A549 (cell line): ENCODE measurements around the gene DDX10. TPM values are rescaled to one million over a fixed set of nuclear protein-coding genes. Genes with fewer than 3 reads are reported as not detected.

ENCODE experiments used
- ATAC-seq, 2 experiments: fragments of 200-7000 bp in 1 of 2; fragments of >200 bp in 1 of 2; cut with Nextera tagmentation in 1 of 2; cut with Tn5 transposase in 1 of 2; 3 replicates each; pipeline versions ENCODE4 v1.8.0 to v1.9.1; 2018 to 2020; ENCODE audit warnings: mild to moderate bottlenecking in 1 of 2, moderate library complexity in 1 of 2
- CTCF ChIA-PET: fragments of 300-600 bp; sonication (Branson Sonifier 250); formaldehyde crosslinking; extraction: SDS; loops from one replicate; lab custom pipeline; 2021; ENCODE audit warnings: antibody characterized with exemption, inconsistent platforms; lab: Yijun Ruan, JAX
- POLR2A ChIA-PET: fragments of 350-600 bp; formaldehyde crosslinking; extraction: SDS; loops from one replicate; lab custom pipeline; 2021; ENCODE audit warnings: antibody characterized with exemption, inconsistent platforms; lab: Yijun Ruan, JAX
- DNase-seq, 2 experiments: peaks; one replicate each; pipeline versions ENCODE4 v3.0.0 to v3.0.0-alpha.2; 2011 to 2016; ENCODE audit warnings: low read depth in 1 of 2, low spot score in 1 of 2
- FAIRE-seq: peaks from 2 replicates; lab custom pipeline; 2011; peaks lifted over from hg19 to GRCh38; lab: Jason Lieb, UNC
- H3K27ac ChIP-seq, 2 experiments: fragments of >200 bp; sonication (Bioruptor Twin); formaldehyde crosslinking; 3 replicates each; pipeline ENCODE4 v1.5.1; 2016 to 2017
- H3K4me1 ChIP-seq: fragments of >200 bp; sonication (Bioruptor Twin); formaldehyde crosslinking; 3 replicates; pipeline ENCODE4 v1.6.1; 2016
- H3K4me2 ChIP-seq: fragments of >200 bp; sonication (Bioruptor Twin); formaldehyde crosslinking; 3 replicates; pipeline ENCODE4 v1.6.1; 2016
- H3K4me3 ChIP-seq: fragments of >200 bp; sonication (Bioruptor Twin); formaldehyde crosslinking; 3 replicates; pipeline ENCODE4 v1.5.1; 2016
- H3K9me3 ChIP-seq: fragments of >200 bp; sonication (Bioruptor Twin); formaldehyde crosslinking; 3 replicates; pipeline ENCODE4 v1.6.1; 2016
- BCL3 ChIP-seq: fragments of >200 bp; sonication (Bioruptor Twin); formaldehyde crosslinking; IDR thresholded peaks from 3 replicates; pipeline ENCODE4 v1.6.1; 2016
- BHLHE40 ChIP-seq: IDR thresholded peaks from 2 replicates; pipeline ENCODE4 v1.6.1; 2012; ENCODE audit warnings: low read depth, low read length, inconsistent platforms
- CBX2 ChIP-seq: fragments of 200-600 bp; sonication (generic); IDR thresholded peaks from 2 replicates; pipeline ENCODE4 v1.6.1; 2016; ENCODE audit warnings: low read depth, mild to moderate bottlenecking, borderline replicate concordance
- CHD2 ChIP-seq: fragments of 150-350 bp; IDR thresholded peaks from 2 replicates; pipeline ENCODE4 v1.6.1; 2014; ENCODE audit warnings: low read length; ENCODE audit not compliant: partially characterized antibody
- E2F6 ChIP-seq: IDR thresholded peaks from 2 replicates; pipeline ENCODE4 v1.6.1; 2012; ENCODE audit warnings: low read depth, borderline replicate concordance
- EHF ChIP-seq: fragments of 250-450 bp; sonication (Bioruptor Pico); IDR thresholded peaks from 2 replicates; pipeline ENCODE4 v1.5.0; 2020; ENCODE audit warnings: mild to moderate bottlenecking
- EHMT2 ChIP-seq: fragments of 200-600 bp; sonication (generic); IDR thresholded peaks from 2 replicates; pipeline ENCODE4 v1.6.1; 2016; ENCODE audit warnings: antibody characterized with exemption, low read depth, mild to moderate bottlenecking, moderate library complexity
- EP300 ChIP-seq, 2 experiments: fragments of >200 bp; sonication (Bioruptor Twin); formaldehyde crosslinking; IDR thresholded peaks; 2 replicates in 1 of 2; 3 replicates in 1 of 2; pipeline ENCODE4 v1.6.1; 2016 to 2017
- FOSL2 ChIP-seq, 2 experiments: fragments of 450-650 bp in 1 of 2; fragments of >200 bp in 1 of 2; sonication (Bioruptor Twin) in 1 of 2; formaldehyde crosslinking; IDR thresholded peaks; 2 replicates each; pipeline versions ENCODE4 v1.5.0 to v1.6.1; 2016 to 2020; ENCODE audit warnings: mild to moderate bottlenecking in 1 of 2, moderate library complexity in 1 of 2
- FOXS1 ChIP-seq: fragments of 250-450 bp; sonication (Bioruptor Pico); IDR thresholded peaks from 2 replicates; pipeline ENCODE4 v1.5.0; 2020; ENCODE audit warnings: mild to moderate bottlenecking, moderate library complexity
- GATA3 ChIP-seq: IDR thresholded peaks from 2 replicates; pipeline ENCODE4 v1.6.1; 2012; ENCODE audit warnings: borderline replicate concordance
- HDAC2 ChIP-seq: fragments of 200-600 bp; sonication (generic); IDR thresholded peaks from 2 replicates; pipeline ENCODE4 v1.6.1; 2016
- HES2 ChIP-seq: fragments of >200 bp; sonication (Bioruptor Twin); formaldehyde crosslinking; IDR thresholded peaks from 2 replicates; pipeline ENCODE4 v1.6.1; 2016
- HEYL ChIP-seq: fragments of 250-450 bp; sonication (Bioruptor Pico); IDR thresholded peaks from 2 replicates; pipeline ENCODE4 v1.8.0; 2021; ENCODE audit warnings: mild to moderate bottlenecking, moderate library complexity
- HOXB13 ChIP-seq: fragments of 250-450 bp; sonication (Bioruptor Pico); IDR thresholded peaks from 2 replicates; pipeline ENCODE4 v1.5.0; 2020; ENCODE audit warnings: low read depth, mild to moderate bottlenecking, moderate library complexity
- JUN ChIP-seq, 2 experiments: fragments of >200 bp; sonication (Bioruptor Twin); formaldehyde crosslinking; IDR thresholded peaks; 2 replicates in 1 of 2; 3 replicates in 1 of 2; pipeline ENCODE4 v1.6.1; 2016 to 2017
- KDM1A ChIP-seq: fragments of 200-600 bp; sonication (generic); IDR thresholded peaks from 2 replicates; pipeline ENCODE4 v1.6.1; 2016; ENCODE audit warnings: low read depth, mild to moderate bottlenecking
- MAFK ChIP-seq: fragments of 450-650 bp; IDR thresholded peaks from 2 replicates; pipeline ENCODE4 v1.6.1; 2014; ENCODE audit not compliant: partially characterized antibody
- MYC ChIP-seq: IDR thresholded peaks from 2 replicates; pipeline ENCODE4 v1.6.1; 2012; ENCODE audit warnings: mild to moderate bottlenecking, inconsistent platforms, low read length, improper control_type of control experiment, borderline replicate concordance
- NR3C1 ChIP-seq: fragments of >200 bp; sonication (Bioruptor Twin); formaldehyde crosslinking; IDR thresholded peaks from 3 replicates; pipeline ENCODE4 v1.6.1; 2017
- PHF8 ChIP-seq: fragments of 200-600 bp; sonication (generic); IDR thresholded peaks from 2 replicates; pipeline ENCODE4 v1.6.1; 2016; ENCODE audit warnings: low read depth, mild to moderate bottlenecking, antibody characterized with exemption, moderate library complexity, borderline replicate concordance
- POLR2A ChIP-seq: IDR thresholded peaks from 2 replicates; pipeline ENCODE4 v1.6.1; 2012; ENCODE audit warnings: mild to moderate bottlenecking, low read length
- POLR2AphosphoS2 ChIP-seq: conservative IDR thresholded peaks from 2 replicates; pipeline ENCODE4 v1.6.1; 2012; ENCODE audit warnings: low read length, improper control_type of control experiment, inconsistent platforms
- RAD21 ChIP-seq, 2 experiments: fragments of >200 bp in 1 of 2; sonication (Bioruptor Twin) in 1 of 2; formaldehyde crosslinking in 1 of 2; IDR thresholded peaks in 1 of 2; conservative IDR thresholded peaks in 1 of 2; 2 replicates in 1 of 2; 3 replicates in 1 of 2; pipeline ENCODE4 v1.6.1; 2012 to 2018; ENCODE audit warnings: inconsistent platforms in 1 of 2
- RARB ChIP-seq: fragments of 250-450 bp; sonication (Bioruptor Pico); IDR thresholded peaks from 2 replicates; pipeline ENCODE4 v1.8.0; 2021; ENCODE audit warnings: mild to moderate bottlenecking, moderate library complexity
- RFX5 ChIP-seq: fragments of 450-650 bp; IDR thresholded peaks from 2 replicates; pipeline ENCODE4 v1.7.1; 2014; ENCODE audit warnings: antibody characterized with exemption, mild to moderate bottlenecking, moderate library complexity
- SMC3 ChIP-seq: fragments of >200 bp; sonication (Bioruptor Twin); formaldehyde crosslinking; IDR thresholded peaks from 3 replicates; pipeline ENCODE4 v1.6.1; 2018; ENCODE audit warnings: inconsistent platforms
- SREBF2 ChIP-seq: fragments of 450-650 bp; IDR thresholded peaks from 2 replicates; pipeline ENCODE4 v1.6.1; 2014; ENCODE audit warnings: mild to moderate bottlenecking, moderate library complexity
- USF2 ChIP-seq: fragments of 450-650 bp; IDR thresholded peaks from 2 replicates; pipeline ENCODE4 v1.6.1; 2014; ENCODE audit warnings: antibody characterized with exemption
- ZC3H11A ChIP-seq: fragments of 450-650 bp; IDR thresholded peaks from 2 replicates; pipeline ENCODE4 v1.6.1; 2014; ENCODE audit warnings: antibody characterized with exemption, mild to moderate bottlenecking
- ZNF302 ChIP-seq: fragments of 250-450 bp; sonication (Bioruptor Pico); IDR thresholded peaks from 2 replicates; pipeline ENCODE4 v1.9.0; 2021; ENCODE audit warnings: inconsistent platforms, mild to moderate bottlenecking, moderate library complexity
- WGBS: methylation state at CpG from one replicate; pipeline ENCODE4 v1.1.6; 2017; ENCODE audit errors: missing lambda C conversion rate; 5-methylcytosine and 5-hydroxymethylcytosine counted together
- polyA plus RNA-seq, 4 experiments: library from polyadenylated mRNA; depleted of rRNA in 3 of 4; stranded (reverse); fragments of >200 nt; fragmentation: RNase III in 1 of 4; extraction: RNeasy Plus Mini Kit Qiagen cat#74134 plus additional on column Dnase treatment in 1 of 4; gene quantifications; 2 replicates in 3 of 4; 3 replicates in 1 of 4; pipeline ENCODE4 v1.2.3, GENCODE V29; 2011 to 2017

Gene DDX10
- polyA plus RNA-seq, 2 of the 4 experiments (the other 2 are of a cell fraction) = 46.0 to 189 TPM

GRCh38 chr11:108643974-108644373 is 20.9 kb upstream of the DDX10 start:
- POLR2A ChIA-PET = no interaction called here
- H3K4me2 ChIP-seq = no peak overlapping the region
- no peaks in the 10 kb centered on the region for H3K4me1 ChIP-seq
- CTCF ChIA-PET = interaction anchor here (0.5 kb wide), 1 partner anchor 105 kb away, joined by 3 read pairs; no protein-coding TSS in a partner anchor
- no peak overlapping the region for H3K4me3 ChIP-seq
- H3K9me3 ChIP-seq = no peaks in the 10 kb centered on the region
- TF ChIP-seq JUN (IDR thresholded peaks at IDR 0.05) (no peak), E2F6 (no peak), POLR2A (no peak), MAFK (no peak), CHD2 (no peak), GATA3 (no peak), RAD21 (conservative IDR thresholded peaks at IDR 0.05 in 1 of 2, IDR thresholded peaks at IDR 0.05 in 1 of 2) (no peak), POLR2AphosphoS2 (no peak), HES2 (no peak), MYC (no peak), HEYL (CRISPR knock-in tag) (no peak), SREBF2 (no peak), CBX2 (no peak), FOSL2 (IDR thresholded peaks at IDR 0.05) (no peak), FOSL2 (CRISPR knock-in tag; IDR thresholded peaks at IDR 0.05) (no peak), EHF (CRISPR knock-in tag) (no peak), BCL3 (no peak), EP300 (IDR thresholded peaks at IDR 0.05) (no peak), HDAC2 (no peak), NR3C1 (no peak), BHLHE40 (no peak)
- DNase-seq (no peak), ATAC-seq (no peak), FAIRE-seq (no peak)
- no peak overlapping the region for H3K27ac ChIP-seq
- WGBS = 25% methylated on average over 1 of the region's 1 CpG

GRCh38 chr11:108645970-108646369 is 18.9 kb upstream of the DDX10 start:
- FAIRE-seq (no peak), DNase-seq (no peak), ATAC-seq (no peak)
- WGBS = 33% methylated on average over 2 of the region's 2 CpGs
- no peak overlapping the region for H3K4me3 ChIP-seq
- H3K27ac ChIP-seq = no peak overlapping the region
- CTCF ChIA-PET = interaction anchor here (1.1 to 1.2 kb wide), 2 partner anchors 14 to 239 kb away, joined by 3 to 4 read pairs; no protein-coding TSS in a partner anchor
- POLR2A ChIA-PET = no interaction called here
- TF ChIP-seq SMC3 = no peak
- no peak for TF ChIP-seq HEYL (CRISPR knock-in tag)
- no peak for TF ChIP-seq FOSL2 (IDR thresholded peaks at IDR 0.05)
- no peak for TF ChIP-seq FOSL2 (CRISPR knock-in tag; IDR thresholded peaks at IDR 0.05)
- no peak for TF ChIP-seq EHMT2
- TF ChIP-seq E2F6 = no peak
- no peak for TF ChIP-seq RARB (CRISPR knock-in tag)
- no peak for TF ChIP-seq HES2
- TF ChIP-seq USF2 = no peak
- TF ChIP-seq PHF8 = no peak
- no peak for TF ChIP-seq FOXS1
- no peak for TF ChIP-seq RFX5
- TF ChIP-seq ZC3H11A = no peak
- TF ChIP-seq HOXB13 (CRISPR knock-in tag) = no peak
- no peak for TF ChIP-seq EHF (CRISPR knock-in tag)
- no peak for TF ChIP-seq KDM1A
- TF ChIP-seq SREBF2 = no peak
- TF ChIP-seq POLR2AphosphoS2 = no peak
- TF ChIP-seq ZNF302 (CRISPR knock-in tag) = no peak
- H3K4me1 ChIP-seq = no peaks in the 10 kb centered on the region
- H3K9me3 ChIP-seq = no peaks in the 10 kb centered on the region
- H3K4me2 ChIP-seq = no peak overlapping the region
